ENCODE data around the gene DRAXIN. TPM values are rescaled to one million over a fixed set of nuclear protein-coding genes. Genes with fewer than 3 reads are reported as not detected.

Gene DRAXIN
- total RNA-seq, 2 experiments from 2014 or later = 0.15 to 0.19 TPM

GRCh38 chr1:11654137-11654938 is 37.2 kb upstream of the DRAXIN start, which contains the start of the genes FBXO2 and FBXO44:
Gene FBXO2 (minus strand): TSS chr1:11654429. CDS start chr1:11654340, 89 bp downstream.
Gene FBXO44 (plus strand): TSS chr1:11654877. CDS start chr1:11655836, 959 bp downstream.
- Histone ChIP-seq H3K9me3 (ENCODE audit: low read length) (no peaks in the 10 kb centered on the region), H3K9me2 (ENCODE audit: insufficient read depth, low read length) (no peaks in the 10 kb centered on the region), H3K79me2 (ENCODE audit: insufficient read depth, low read depth, low read length) (no peaks in the 10 kb centered on the region), H3K4me3 (ENCODE audit: low read depth, low read length, poor library complexity, severe bottlenecking) (peak within 1 kb of the TSS; percentile 72), H3K4me1 (ENCODE audit: insufficient read depth, low read length, poor library complexity, severe bottlenecking) (peaks cover 25% of the 10 kb centered on the region), H4K20me1 (ENCODE audit: insufficient read depth, low read length) (no peaks in the 10 kb centered on the region), H2AFZ (ENCODE audit: low read length) (peak within 1 kb of the TSS; percentile 47; the same call in 1 of the 2 replicates), H3K36me3 (ENCODE audit: insufficient read depth, low read length) (peaks cover 7% of the 10 kb centered on the region; the same call in 1 of the 2 replicates), H3K4me2 (ENCODE audit: low read length) (peak within 1 kb of the TSS; percentile 85), H3K27ac (ENCODE audit: low read depth, low read length, poor library complexity, severe bottlenecking) (no peak within 1 kb of the TSS)
- POLR2A ChIA-PET = interaction anchor here (0.6 to 2.2 kb wide), 2 partner anchors 28 to 126 kb away, joined by 6 to 16 read pairs; partner anchors contain the start of gene MAD2L2
- TF ChIP-seq, protein P1, sequence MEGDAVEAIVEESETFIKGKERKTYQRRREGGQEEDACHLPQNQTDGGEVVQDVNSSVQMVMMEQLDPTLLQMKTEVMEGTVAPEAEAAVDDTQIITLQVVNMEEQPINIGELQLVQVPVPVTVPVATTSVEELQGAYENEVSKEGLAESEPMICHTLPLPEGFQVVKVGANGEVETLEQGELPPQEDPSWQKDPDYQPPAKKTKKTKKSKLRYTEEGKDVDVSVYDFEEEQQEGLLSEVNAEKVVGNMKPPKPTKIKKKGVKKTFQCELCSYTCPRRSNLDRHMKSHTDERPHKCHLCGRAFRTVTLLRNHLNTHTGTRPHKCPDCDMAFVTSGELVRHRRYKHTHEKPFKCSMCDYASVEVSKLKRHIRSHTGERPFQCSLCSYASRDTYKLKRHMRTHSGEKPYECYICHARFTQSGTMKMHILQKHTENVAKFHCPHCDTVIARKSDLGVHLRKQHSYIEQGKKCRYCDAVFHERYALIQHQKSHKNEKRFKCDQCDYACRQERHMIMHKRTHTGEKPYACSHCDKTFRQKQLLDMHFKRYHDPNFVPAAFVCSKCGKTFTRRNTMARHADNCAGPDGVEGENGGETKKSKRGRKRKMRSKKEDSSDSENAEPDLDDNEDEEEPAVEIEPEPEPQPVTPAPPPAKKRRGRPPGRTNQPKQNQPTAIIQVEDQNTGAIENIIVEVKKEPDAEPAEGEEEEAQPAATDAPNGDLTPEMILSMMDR (conservative IDR thresholded peaks at IDR 0.05; ENCODE audit: low read length) = no peak
- no peak for TF ChIP-seq EZH2phosphoT487 (IDR thresholded peaks at IDR 0.05; ENCODE audit: borderline replicate concordance, low read depth, low read length)
- no TSS peak for BruUV-seq (replicated peaks)
- CTCF ChIA-PET (ENCODE audit: unreplicated experiment) = interaction anchor here (0.6 to 1.1 kb wide), 2 partner anchors 65 to 555 kb away, joined by 3 to 5 read pairs; no protein-coding TSS in a partner anchor
- peak; percentile 67 for DNase-seq (ENCODE audit: low spot score)
- intact Hi-C loops (cut with micrococcal nuclease; ENCODE audit: unreplicated experiment) = loop anchor here (10.0 kb wide), 1 partner anchor 310 kb away; no protein-coding TSS in a partner anchor

DNA sequence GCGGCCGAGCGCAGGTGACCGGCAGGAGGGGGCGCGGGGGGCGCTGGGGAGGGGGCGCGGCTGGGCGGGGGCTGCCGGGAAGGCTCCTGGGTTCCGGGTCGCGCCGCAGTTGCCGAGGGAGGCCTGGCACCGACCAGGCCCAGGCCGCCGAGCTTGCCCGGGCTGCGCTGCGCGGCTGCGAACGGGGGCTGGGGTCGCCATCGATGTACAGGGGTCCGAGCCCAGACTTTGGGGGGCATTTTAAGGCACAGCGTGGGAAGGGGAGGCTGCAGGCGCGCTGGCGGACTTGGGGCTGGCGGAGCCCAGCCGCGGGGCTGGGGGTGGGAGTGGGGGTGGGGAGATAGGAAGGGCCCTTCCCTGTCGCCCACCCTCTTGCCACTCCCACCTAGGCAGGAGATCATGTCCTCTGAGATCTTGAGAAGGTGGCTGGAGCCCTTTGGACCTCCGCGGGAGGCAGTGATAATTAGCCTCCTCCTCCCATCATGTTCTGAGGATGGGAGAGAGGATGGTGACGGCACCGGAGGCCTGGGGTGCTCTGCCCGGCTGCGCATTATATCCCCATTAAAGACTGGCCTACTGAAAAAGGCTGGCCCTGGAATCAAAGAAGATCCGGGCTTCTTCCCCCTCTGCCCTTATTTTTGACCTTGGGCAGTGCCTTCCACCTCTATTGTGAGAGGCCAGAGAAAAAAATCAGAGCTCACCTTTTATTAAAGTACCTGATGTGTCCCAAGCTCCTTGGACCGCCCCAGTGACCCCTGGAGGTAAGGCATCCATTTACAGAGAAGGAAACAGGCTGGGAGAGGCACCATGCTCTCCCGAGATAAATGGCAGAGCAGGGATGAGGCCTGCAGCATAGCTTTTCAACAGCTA is 36.3 kb upstream of the DRAXIN start:
- no peaks in the 10 kb centered on the region for H3K9me3 ChIP-seq (ENCODE audit: low read length)
- no peaks in the 10 kb centered on the region for H3K9me2 ChIP-seq (ENCODE audit: insufficient read depth, low read length)
- H2AFZ ChIP-seq (ENCODE audit: low read length) = 0 out of 2 replicates have a peak overlapping the region, but pooled peaks have one; percentile 12
- no TSS peak for BruUV-seq (replicated peaks)
- ChIA-PET CTCF (ENCODE audit: unreplicated experiment) (no interaction called here), POLR2A (interaction anchor here (0.6 to 1.1 kb wide), 3 partner anchors 27 to 1442 kb away, joined by 4 to 6 read pairs (median 5); no protein-coding TSS in a partner anchor)
- no peak for DNase-seq (ENCODE audit: low spot score)
- peak overlapping the region; percentile 85 for H3K4me2 ChIP-seq (ENCODE audit: low read length)
- peaks cover 16% of the 10 kb centered on the region for H3K4me1 ChIP-seq (ENCODE audit: insufficient read depth, low read length, poor library complexity, severe bottlenecking)
- H3K27ac ChIP-seq (ENCODE audit: low read depth, low read length, poor library complexity, severe bottlenecking) = no peak overlapping the region
- H3K36me3 ChIP-seq (ENCODE audit: insufficient read depth, low read length) = peaks cover 7% of the 10 kb centered on the region; the same call in 1 of the 2 replicates
- no peaks in the 10 kb centered on the region for H3K79me2 ChIP-seq (ENCODE audit: insufficient read depth, low read depth, low read length)
- intact Hi-C loops (cut with micrococcal nuclease; ENCODE audit: unreplicated experiment) = loop anchor here (10.0 kb wide), 1 partner anchor 310 kb away; no protein-coding TSS in a partner anchor
- no peaks in the 10 kb centered on the region for H4K20me1 ChIP-seq (ENCODE audit: insufficient read depth, low read length)
- peak overlapping the region; percentile 72 for H3K4me3 ChIP-seq (ENCODE audit: low read depth, low read length, poor library complexity, severe bottlenecking)
- TF ChIP-seq, protein P1 (conservative IDR thresholded peaks at IDR 0.05; ENCODE audit: low read length) = no peak
- TF ChIP-seq EZH2phosphoT487 (IDR thresholded peaks at IDR 0.05; ENCODE audit: borderline replicate concordance, low read depth, low read length) = no peak

Data from OCI-LY7 (cell line).